Germinal center (tissue), 1 donor: ENCODE results near the gene DMBT1.

Experiments used
- DNase-seq: peaks from one replicate; pipeline ENCODE4 v3.0.0; 2012; ENCODE audit warnings: mixed read lengths, low spot score

DMBT1 gene

DNA sequence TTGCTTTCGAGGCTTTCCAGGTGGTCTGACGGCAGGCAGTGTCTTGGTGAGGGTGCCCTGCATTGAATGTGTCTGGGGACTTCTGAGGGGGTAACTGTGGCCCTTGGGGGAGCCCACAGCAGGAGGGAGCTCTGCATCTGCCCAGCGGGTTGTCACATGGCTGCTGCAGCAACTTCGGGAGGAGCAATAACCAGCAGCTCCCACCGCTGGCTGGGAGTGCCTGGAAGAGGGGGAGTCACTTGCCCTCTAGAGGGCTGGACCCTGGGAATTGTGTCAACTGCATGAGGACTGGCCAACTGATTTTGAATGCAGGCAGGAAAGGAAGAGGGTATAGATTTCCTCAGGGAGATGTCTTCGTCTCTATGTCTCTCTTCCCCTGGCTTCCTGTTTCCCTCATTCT lies 112.7 kb downstream of the DMBT1 start:
- no peak for DNase-seq

DNA sequence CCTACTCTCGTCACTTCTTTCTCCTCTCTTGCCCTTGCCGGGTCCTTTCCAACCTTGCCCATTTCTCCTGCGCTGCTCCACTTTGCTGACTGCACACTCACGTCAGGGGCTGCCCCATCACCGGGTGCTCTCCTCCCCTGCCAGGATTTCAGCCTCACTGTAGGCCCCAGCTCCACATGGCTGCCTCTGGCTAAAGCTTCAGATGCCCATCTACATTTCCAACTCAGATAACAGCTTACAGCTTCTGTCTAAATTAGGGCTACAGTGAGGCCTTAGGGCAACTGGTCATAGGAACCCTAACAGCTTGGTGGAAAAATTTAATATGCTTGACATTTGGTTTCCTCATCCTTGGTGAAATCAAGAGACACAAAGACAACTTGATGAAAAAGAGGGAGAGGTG lies 113.2 kb downstream of the DMBT1 start:
- no peak for DNase-seq

DNA sequence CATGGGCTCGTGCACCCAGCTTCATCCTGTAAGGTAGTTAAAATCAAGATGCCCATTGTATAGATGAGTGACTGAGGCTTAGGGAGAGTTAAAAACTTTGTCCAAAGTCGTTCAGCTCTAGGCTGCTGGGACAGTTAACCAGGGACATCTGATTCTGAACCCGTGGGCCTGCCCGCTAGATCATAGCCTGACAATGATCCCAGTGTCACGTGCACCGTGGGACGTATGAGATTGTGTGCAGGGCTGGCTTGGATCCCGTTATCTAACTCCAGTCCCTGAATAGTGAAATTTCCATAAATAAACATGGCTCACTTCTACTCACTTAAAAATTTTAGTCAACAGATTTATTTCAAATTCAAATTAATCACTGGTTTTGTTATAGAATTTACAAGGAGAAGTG lies 114.2 kb downstream of the DMBT1 start:
- no peak for DNase-seq

DNA sequence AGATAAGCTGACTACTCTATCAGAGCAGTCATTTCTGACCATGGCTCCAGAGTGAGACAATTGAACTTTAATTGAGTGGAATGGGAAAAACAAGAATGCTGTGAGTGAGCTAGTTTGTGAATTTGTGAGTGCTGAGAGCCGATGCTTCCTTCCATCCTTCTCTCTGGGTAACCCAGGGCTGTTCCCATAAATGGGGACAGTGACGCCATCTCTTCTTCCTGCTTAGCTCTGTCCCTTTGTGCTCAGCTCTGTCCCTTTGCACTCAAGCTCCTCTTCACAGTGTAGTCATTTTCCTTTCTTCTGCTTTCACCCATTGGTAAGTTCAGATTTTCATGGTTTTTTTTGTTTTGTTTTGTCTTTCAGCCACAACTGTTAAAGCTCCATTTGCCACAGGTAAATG lies 114.7 kb downstream of the DMBT1 start:
- DNase-seq, result no peak

DNA sequence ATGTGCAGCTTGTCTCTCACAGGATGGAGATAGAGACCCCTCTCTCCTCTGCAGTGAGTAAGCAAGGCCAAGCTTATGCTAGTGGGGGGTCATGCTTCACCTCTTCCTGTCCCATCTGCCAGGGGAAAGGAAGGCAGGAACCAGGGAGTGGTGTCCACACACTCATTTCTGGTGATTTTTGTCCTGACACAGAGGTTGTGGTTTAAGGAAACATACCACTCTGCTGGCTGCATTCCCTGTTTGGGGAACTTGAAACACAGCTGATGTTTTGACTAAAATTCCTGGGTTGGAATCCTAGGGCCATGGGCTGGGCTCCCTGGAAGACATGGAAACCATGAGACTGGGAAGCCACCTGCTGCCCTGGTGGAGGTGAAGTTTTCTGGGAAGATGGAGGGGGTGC lies 117.7 kb downstream of the DMBT1 start:
- DNase-seq, result no peak

DNA sequence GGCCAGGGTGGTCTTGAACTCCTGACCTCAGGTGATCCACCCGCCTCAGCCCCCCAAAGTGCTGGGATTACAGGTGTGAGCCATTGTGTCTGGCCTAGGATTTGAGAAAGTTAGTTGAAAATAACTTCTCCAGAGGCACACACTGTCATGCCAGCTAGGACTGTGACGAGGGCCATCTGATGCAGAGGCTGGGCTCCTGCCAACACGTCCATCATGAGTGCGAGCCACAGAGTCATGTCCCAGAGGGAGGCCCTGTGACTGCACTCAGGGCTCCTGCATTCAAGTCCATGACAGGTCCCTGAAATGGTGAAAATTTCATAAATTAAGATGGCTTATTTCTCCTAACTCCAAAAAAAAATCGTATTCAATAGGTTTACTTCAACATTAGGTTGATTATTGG lies 122.0 kb downstream of the DMBT1 start:
- no peak for DNase-seq

DNA sequence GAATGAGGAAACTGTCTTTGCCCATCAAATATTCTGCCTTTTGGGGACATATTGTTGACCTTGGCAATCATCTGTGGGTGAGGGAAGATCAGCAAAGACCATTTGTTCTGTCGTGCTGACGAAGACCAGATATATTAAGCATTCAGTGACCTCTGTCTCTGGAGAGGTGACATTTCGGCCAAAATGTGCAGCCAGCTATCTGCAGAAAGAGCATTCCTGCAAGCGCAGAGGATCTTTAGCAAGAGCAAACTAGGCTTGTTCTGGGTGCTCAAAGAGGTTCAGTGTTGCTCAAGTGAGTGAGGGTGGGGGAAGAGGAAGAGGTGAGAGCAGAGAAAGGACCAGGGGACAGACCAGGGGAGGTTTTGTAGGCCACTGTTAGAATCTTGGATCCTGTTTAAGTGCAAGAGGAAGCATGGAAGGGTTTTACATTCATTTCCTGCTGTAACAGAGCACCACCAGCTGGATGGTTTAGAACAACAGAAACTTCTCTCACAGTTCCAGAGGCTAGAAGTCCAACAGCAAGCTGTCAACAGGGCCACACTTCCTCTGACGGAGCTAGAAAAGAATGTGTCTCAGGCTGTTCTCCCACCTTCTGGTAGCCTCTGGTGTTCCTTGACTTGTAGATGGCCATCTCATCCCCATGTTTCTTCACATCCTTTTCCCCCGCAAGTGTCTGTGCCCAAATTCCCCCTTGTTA lies 127.9 kb downstream of the DMBT1 start:
- no peak for DNase-seq

DNA sequence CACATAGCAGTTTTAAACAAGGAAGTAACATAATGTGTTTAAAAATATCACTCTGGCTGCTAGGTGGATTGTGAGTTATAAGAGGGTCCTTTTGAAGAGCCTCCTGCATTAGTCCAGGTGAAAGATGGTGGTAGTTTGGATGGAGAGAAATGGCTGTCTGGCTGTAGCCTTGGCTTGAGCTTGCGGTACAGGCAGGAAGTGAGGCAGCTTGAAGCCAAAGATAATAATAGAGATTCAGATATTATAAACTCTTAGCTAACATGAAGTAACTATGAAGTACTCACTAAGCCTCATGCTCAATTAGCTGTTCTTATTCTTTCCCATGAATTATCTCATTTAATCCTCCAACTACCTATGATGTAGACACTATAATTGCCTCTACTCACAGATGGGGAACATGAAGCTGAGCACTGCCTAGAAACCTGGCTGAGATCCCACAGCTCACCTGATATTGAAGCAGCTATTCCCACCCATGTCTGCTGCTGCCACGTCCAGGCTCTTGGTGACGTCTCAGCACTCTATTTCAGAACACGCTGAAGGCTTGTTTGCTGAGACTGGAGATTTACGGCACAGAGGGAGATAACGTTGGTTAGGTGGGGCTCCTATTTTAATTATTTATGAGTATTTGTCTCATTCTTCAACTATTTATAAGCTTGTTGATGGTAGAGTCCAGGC lies 128.7 kb downstream of the DMBT1 start:
- DNase-seq, result no peak

DNA sequence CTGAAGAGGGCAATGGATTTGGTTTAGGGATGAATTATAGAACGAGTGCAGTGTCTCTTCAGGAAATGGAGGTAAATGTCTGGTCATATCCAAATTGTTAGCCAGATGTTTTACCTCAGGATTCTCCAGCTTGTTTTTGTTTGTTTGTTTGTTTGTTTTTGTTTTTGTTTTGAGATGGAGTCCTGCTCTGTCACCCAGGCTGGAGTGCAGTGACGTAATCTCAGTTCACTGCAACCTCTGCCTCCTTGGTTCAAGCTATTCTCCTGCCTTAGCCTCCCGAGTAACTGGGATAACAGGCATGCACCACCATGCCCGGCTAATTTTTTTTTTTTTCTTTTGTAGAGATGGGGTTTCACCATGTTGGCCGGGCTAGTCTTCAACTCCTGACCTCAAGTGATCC lies 132.2 kb downstream of the DMBT1 start:
- DNase-seq, result no peak
